ENCODE data around the gene OR2L2. TPM values are rescaled to one million over a fixed set of nuclear protein-coding genes. Genes with fewer than 3 reads are reported as not detected.

The OR2L2 gene, protein sequence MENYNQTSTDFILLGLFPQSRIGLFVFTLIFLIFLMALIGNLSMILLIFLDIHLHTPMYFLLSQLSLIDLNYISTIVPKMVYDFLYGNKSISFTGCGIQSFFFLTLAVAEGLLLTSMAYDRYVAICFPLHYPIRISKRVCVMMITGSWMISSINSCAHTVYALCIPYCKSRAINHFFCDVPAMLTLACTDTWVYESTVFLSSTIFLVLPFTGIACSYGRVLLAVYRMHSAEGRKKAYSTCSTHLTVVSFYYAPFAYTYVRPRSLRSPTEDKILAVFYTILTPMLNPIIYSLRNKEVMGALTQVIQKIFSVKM
- under 0.01 TPM in 1 of 2 replicates, not detected in the other for total RNA-seq

GRCh38 chr1:248029770-248030169 is at the start of gene OR2L2:
Gene OR2L2 (plus strand): TSS chr1:248030070. CDS start chr1:248038268, 8,198 bp downstream.

GRCh38 chr1:248013229-248013710 is 16.6 kb upstream of the OR2L2 start, which contains the start of gene OR2L5:
Gene OR2L5 (plus strand): TSS chr1:248013660. CDS start chr1:248021948, 8,288 bp downstream.

DNA sequence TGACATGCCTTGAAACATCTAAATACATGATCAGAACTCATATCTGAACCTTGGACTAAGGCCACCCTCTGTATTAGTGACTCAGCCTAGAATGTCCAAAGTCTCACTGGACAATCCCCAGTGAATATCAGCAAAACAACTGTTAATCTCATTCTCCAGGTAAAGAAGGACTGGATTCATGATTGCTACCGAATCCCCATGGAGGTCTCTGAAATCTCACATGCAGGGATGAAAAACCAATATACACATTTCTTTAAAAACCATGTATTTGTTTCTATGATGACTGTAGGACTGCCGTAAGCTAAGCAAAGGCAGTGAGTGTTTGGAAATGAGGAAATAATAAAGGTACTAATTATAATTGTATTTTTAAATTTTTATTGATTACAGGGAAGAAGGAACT is 16.7 kb downstream of the OR2L2 start, which contains the start of gene OR2L3:
TSS of gene OR2L3 (plus strand) at position 301 of the 400 bp plus-strand sequence. CDS start 13,846 bp downstream, outside the sequence.

Other genes with a start within 250 kb of the OR2L2 start
- gene OR14A16, start 206.0 kb upstream of the OR2L2 start, total RNA-seq = not detected in 2 replicates
- not detected in 2 replicates for gene OR11L1, start 188.2 kb upstream of the OR2L2 start, total RNA-seq
- gene TRIM58, start 172.9 kb upstream of the OR2L2 start, total RNA-seq = 0.14 and 0.18 TPM in 2 replicates
- not detected in 2 replicates for gene OR2W3, start 134.5 kb upstream of the OR2L2 start, total RNA-seq
- not detected in 2 replicates for gene OR2T8, start 109.8 kb upstream of the OR2L2 start, total RNA-seq
- gene OR2AJ1, start 105.2 kb upstream of the OR2L2 start, total RNA-seq = not detected in 2 replicates
- not detected in 2 replicates for gene OR2L8, start 81.2 kb upstream of the OR2L2 start, total RNA-seq
- gene OR2AK2, start 64.8 kb upstream of the OR2L2 start, total RNA-seq = not detected in 2 replicates
- not detected in 2 replicates for gene OR2L5, start 16.4 kb upstream of the OR2L2 start, total RNA-seq
- not detected in 2 replicates for gene OR2L3, start 16.8 kb downstream of the OR2L2 start, total RNA-seq
- gene OR2L13, start 65.1 kb downstream of the OR2L2 start, total RNA-seq = not detected in 2 replicates
- gene OR2M5, start 115.1 kb downstream of the OR2L2 start, total RNA-seq = not detected in 2 replicates
- not detected in 2 replicates for gene OR2M2, start 144.8 kb downstream of the OR2L2 start, total RNA-seq
- not detected in 2 replicates for gene OR2M3, start 167.2 kb downstream of the OR2L2 start, total RNA-seq
- not detected in 2 replicates for gene OR2M4, start 201.3 kb downstream of the OR2L2 start, total RNA-seq
- gene OR2T33, start 247.9 kb downstream of the OR2L2 start, total RNA-seq = not detected in 2 replicates

Data from smooth muscle cell of bladder (primary cell).